ENCODE measurements around the gene ARHGAP33.

ARHGAP33 gene

DNA sequence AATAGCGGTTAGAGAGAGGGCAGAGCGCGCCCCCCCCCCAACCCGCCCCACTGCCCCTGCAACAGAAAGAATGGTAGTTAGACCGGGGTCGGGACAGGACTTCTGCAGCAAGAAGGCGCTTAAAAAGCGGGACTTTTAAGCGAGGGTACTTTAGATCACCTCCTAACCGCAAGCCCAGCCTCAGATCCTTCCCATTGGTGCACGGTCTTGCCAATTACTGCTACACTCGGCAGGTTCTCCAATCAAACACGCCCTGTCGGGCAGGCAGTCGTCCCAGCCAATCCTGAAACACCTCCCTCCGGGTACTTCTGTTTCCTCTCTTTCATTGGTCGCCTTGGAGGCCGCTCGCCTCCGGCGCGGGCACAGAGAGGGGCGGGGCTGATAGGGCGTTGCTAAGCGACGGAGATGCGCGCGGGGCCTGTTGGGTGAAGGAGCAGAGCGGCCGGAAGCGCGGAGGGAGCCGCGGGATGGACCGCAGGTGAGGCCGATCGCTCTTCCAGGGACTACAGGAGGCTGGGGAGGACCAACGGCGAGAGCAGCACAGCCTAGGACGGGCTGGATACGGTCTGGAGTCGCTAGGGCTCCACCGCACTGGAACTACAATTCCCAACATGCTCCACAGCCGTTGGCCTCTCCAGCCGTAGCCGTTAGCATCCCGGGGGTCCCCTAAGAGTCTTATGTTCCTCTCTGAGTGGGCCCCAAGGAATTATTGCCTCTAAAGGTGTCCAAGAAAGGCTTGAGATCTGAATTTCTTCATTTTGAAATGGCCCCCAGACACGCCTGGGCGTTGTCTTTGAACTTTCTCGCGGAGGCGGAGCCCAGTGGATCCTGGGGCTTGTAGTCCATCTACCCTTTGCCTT lies 17.4 kb upstream of the ARHGAP33 start, which contains the start of gene PROSER3:
PROSER3 (plus strand) TSS at position 428 of the 860 bp plus-strand sequence; CDS start at position 468, 40 bp downstream.
- TF ChIP-seq EZH2phosphoT487 (IDR thresholded peaks at IDR 0.05; ENCODE audit: low read depth), result no peak
- Histone ChIP-seq H3K4me2 (ENCODE audit: low read length) (peak within 1 kb of the TSS; percentile 81), H4K20me1 (ENCODE audit: insufficient read depth, low read length) (peaks cover 3% of the 10 kb centered on the region), H3K9me3 (ENCODE audit: insufficient read depth, low read length) (no peaks in the 10 kb centered on the region), H3K36me3 (replicated peaks; ENCODE audit: low read depth, low read length) (peaks cover 17% of the 10 kb centered on the region), H3K27ac (ENCODE audit: low read length) (peak within 1 kb of the TSS; percentile 72), H3K27me3 (ENCODE audit: low read depth, low read length) (no peaks in the 10 kb centered on the region), H3K4me3 (ENCODE audit: low read length) (peak within 1 kb of the TSS; percentile 79), H3K9ac (ENCODE audit: low read length) (peak within 1 kb of the TSS; percentile 88), H3K4me1 (ENCODE audit: low read length) (peaks cover 13% of the 10 kb centered on the region), H3K79me2 (ENCODE audit: low read length) (peaks cover 18% of the 10 kb centered on the region), H2AFZ (ENCODE audit: low read depth, low read length) (peak within 1 kb of the TSS; percentile 70)

DNA sequence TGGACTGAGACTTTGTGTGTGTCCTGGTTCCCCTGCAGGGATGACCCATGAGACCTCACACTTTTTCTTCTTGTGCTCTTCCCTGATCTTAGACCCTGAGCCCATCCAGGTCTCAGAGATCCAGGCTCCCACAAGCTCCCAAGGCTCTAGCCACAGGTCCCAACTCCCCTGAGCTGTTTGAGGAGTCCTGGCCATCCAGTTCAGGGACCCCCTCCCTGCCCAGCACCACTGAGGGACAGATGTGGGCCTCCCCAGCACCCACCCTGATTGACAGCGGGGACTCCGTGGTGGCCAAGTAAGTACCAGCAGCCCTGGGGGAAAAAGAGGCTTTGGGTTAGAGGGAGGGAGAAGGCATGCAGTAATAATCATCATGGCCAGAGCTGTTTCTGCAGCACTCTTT lies 15.7 kb upstream of the ARHGAP33 start:
- Histone ChIP-seq H3K9ac (ENCODE audit: low read length) (no peak overlapping the region), H2AFZ (ENCODE audit: low read depth, low read length) (no peak overlapping the region), H3K4me3 (ENCODE audit: low read length) (no peak overlapping the region), H3K79me2 (ENCODE audit: low read length) (peaks cover 18% of the 10 kb centered on the region), H3K36me3 (replicated peaks; ENCODE audit: low read depth, low read length) (peaks cover 19% of the 10 kb centered on the region), H4K20me1 (ENCODE audit: insufficient read depth, low read length) (peaks cover 3% of the 10 kb centered on the region), H3K4me1 (ENCODE audit: low read length) (peaks cover 13% of the 10 kb centered on the region), H3K27me3 (ENCODE audit: low read depth, low read length) (no peaks in the 10 kb centered on the region), H3K4me2 (ENCODE audit: low read length) (no peak overlapping the region), H3K27ac (ENCODE audit: low read length) (no peak overlapping the region), H3K9me3 (ENCODE audit: insufficient read depth, low read length) (no peaks in the 10 kb centered on the region)
- TF ChIP-seq, protein P1, sequence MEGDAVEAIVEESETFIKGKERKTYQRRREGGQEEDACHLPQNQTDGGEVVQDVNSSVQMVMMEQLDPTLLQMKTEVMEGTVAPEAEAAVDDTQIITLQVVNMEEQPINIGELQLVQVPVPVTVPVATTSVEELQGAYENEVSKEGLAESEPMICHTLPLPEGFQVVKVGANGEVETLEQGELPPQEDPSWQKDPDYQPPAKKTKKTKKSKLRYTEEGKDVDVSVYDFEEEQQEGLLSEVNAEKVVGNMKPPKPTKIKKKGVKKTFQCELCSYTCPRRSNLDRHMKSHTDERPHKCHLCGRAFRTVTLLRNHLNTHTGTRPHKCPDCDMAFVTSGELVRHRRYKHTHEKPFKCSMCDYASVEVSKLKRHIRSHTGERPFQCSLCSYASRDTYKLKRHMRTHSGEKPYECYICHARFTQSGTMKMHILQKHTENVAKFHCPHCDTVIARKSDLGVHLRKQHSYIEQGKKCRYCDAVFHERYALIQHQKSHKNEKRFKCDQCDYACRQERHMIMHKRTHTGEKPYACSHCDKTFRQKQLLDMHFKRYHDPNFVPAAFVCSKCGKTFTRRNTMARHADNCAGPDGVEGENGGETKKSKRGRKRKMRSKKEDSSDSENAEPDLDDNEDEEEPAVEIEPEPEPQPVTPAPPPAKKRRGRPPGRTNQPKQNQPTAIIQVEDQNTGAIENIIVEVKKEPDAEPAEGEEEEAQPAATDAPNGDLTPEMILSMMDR (IDR thresholded peaks at IDR 0.05; ENCODE audit: low read depth, low read length), result no peak
- TF ChIP-seq EZH2phosphoT487 (IDR thresholded peaks at IDR 0.05; ENCODE audit: low read depth), result no peak

DNA sequence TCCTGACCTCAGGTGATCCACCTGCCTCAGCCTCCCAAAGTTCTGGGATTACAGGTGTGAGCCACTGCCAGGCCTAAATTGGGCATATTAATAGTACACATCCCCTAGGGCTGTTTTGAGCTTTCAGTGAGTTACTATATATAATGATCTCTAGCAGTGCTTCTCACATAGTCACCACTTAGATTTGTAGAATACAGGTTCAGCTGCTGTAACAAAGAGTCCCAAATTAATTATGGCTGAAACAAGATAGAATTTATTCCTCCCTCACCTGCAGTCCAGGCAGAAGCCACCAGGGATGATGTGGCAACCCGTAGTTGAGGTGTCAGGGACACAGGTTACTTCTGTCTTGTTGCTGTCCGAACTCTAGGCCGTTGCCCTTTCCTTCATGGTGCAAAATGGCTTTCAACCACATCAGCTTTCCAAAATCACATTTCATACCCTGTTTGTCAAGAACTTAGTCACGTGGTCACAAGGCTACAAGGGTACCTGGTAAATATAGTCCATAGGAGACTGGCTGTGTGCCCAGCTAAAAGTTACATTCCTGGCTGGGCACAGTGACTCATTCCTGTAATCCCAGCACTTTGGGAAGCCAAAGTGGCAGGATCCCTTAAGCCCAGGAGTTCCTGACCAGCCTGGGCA lies 14.5 kb upstream of the ARHGAP33 start:
- Histone ChIP-seq H3K36me3 (replicated peaks; ENCODE audit: low read depth, low read length) (peaks cover 24% of the 10 kb centered on the region), H3K27ac (ENCODE audit: low read length) (no peak overlapping the region)
- no peak for TF ChIP-seq EZH2phosphoT487 (IDR thresholded peaks at IDR 0.05; ENCODE audit: low read depth)
- TF ChIP-seq, protein P1 (IDR thresholded peaks at IDR 0.05; ENCODE audit: low read depth, low read length), result no peak

DNA sequence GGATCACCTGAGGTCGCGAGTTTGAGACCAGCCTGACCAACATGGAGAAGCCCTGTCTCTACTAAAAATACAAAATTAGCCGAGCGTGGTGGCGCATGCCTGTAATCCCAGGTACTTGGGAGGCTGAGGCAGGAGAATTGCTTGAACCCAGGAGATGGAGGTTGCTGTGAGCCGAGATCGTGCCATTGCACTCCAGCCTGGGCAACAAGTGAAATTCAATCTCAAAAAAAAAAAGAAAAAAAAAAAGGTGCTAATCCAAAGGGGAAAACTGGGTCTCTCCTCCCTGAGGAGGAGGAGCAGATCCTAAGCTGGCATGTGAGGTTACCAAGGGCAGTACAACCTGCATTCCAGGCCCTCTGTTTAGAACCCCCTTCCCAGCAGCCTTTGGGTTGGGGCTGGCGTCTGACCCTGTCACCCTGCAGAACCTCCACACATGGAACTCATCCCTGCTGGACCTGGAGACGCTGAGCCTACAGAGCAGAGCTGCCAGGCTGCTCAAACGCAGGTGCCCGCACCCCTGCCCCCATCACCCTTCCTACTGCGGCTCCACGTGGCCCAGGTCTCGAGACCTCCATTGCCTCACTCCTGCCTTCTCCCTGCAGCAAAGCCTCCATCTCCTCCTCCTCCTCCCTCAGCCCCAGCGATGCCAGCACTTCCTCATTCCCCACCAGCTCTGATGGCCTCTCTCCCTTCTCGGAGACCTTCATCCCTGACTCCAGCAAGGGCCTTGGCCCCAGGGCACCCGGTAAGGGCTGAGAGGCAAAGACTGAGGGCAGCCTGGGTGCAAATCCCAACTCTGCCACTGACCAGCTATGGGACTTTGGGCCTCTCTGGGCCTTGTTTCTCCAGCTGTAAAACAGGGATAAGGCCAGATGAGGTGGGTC lies 10.7 kb upstream of the ARHGAP33 start:
- H3K36me3 ChIP-seq (replicated peaks; ENCODE audit: low read depth, low read length), result peaks cover 32% of the 10 kb centered on the region
- no peaks in the 10 kb centered on the region for H3K27me3 ChIP-seq (ENCODE audit: low read depth, low read length)
- no peaks in the 10 kb centered on the region; the same call in 1 of the 2 replicates for H4K20me1 ChIP-seq (ENCODE audit: insufficient read depth, low read length)
- peaks cover 2% of the 10 kb centered on the region for H3K79me2 ChIP-seq (ENCODE audit: low read length)
- no peak overlapping the region for H3K4me2 ChIP-seq (ENCODE audit: low read length)
- H2AFZ ChIP-seq (ENCODE audit: low read depth, low read length), result no peak overlapping the region
- H3K27ac ChIP-seq (ENCODE audit: low read length), result no peak overlapping the region
- H3K4me3 ChIP-seq (ENCODE audit: low read length), result no peak overlapping the region
- no peaks in the 10 kb centered on the region for H3K9me3 ChIP-seq (ENCODE audit: insufficient read depth, low read length)
- no peak overlapping the region for H3K9ac ChIP-seq (ENCODE audit: low read length)
- no peaks in the 10 kb centered on the region for H3K4me1 ChIP-seq (ENCODE audit: low read length)
- TF ChIP-seq, protein P1 (IDR thresholded peaks at IDR 0.05; ENCODE audit: low read depth, low read length), result no peak
- no peak for TF ChIP-seq EZH2phosphoT487 (IDR thresholded peaks at IDR 0.05; ENCODE audit: low read depth)

More for the DNA sequence above, 14.5 kb upstream of the ARHGAP33 start:
- Histone ChIP-seq H3K4me2 (ENCODE audit: low read length) (no peak overlapping the region), H4K20me1 (ENCODE audit: insufficient read depth, low read length) (peaks cover 3% of the 10 kb centered on the region), H3K27me3 (ENCODE audit: low read depth, low read length) (no peaks in the 10 kb centered on the region), H3K9ac (ENCODE audit: low read length) (no peak overlapping the region), H3K79me2 (ENCODE audit: low read length) (peaks cover 18% of the 10 kb centered on the region), H3K9me3 (ENCODE audit: insufficient read depth, low read length) (no peaks in the 10 kb centered on the region), H2AFZ (ENCODE audit: low read depth, low read length) (no peak overlapping the region), H3K4me1 (ENCODE audit: low read length) (peaks cover 13% of the 10 kb centered on the region), H3K4me3 (ENCODE audit: low read length) (no peak overlapping the region)

All from OCI-LY3 (cell line).